ENCODE results near the gene PHOSPHO2. TPM values are rescaled to one million over a fixed set of nuclear protein-coding genes. Genes with fewer than 3 reads are reported as not detected.
A peak's percentile ranks its signal among the peaks of the same experiment; 100 is the strongest.

Gene PHOSPHO2, protein sequence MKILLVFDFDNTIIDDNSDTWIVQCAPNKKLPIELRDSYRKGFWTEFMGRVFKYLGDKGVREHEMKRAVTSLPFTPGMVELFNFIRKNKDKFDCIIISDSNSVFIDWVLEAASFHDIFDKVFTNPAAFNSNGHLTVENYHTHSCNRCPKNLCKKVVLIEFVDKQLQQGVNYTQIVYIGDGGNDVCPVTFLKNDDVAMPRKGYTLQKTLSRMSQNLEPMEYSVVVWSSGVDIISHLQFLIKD
- total RNA-seq (2012; rRNA removed) = 1.7 and 3.8 TPM in 2 replicates

DNA sequence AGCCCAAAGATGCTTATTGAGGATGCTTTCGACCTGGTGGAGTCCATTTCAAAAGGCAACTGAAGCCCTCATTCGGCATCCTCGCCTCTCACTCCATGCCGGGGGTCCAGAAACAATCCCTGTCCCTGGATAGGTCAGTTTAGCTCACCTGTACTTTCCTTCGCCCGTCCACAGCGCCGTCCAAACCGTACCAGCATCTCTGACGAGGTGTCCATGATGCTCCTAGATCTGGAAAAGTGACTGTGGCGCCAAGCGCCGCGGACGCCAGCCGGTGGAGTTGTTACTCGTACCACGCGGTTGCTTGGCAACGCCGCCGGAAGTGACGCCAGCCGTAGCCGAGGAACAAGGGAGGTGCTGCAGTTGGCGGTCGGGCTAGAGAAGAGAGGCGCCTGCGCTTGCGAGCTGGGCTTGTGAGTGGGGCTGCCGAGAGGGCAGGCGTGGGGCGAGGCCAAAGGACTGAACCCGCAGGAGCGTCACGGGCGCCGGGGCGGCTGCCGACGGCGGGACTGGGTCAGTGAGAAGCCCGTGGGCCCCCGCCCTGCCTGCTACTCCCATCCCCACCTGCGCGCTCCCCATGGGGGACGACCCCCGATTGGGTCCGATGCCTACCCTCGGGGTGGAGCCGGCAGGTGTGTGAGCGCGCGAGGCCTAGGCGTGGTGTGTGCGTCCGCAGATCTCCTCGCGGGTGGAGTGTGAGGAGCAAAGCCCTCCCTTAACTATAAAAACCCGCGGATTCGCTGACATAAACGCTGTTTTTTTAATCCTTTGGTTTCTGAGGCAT, at the start of gene PHOSPHO2, which contains the start of gene CFAP210:
Gene PHOSPHO2, plus strand, starts transcription at position 357 of the 781 bp plus-strand sequence. CDS start 6,503 bp downstream, outside the sequence.
Gene CFAP210, minus strand, starts transcription at position 293 of the 781 bp plus-strand sequence. Its CDS starts 78 bp downstream, at position 215.
- Histone ChIP-seq H3K4me2 (ENCODE audit: low read length) (peak within 1 kb of the TSS; percentile 85), H3K9ac (ENCODE audit: low read depth, low read length) (peak within 1 kb of the TSS; percentile 87), H3K27me3 (ENCODE audit: control insufficient read depth, insufficient read depth, low read length) (peaks cover 3% of the 10 kb centered on the region), H3K9me3 (replicated peaks; ENCODE audit: low read length) (no peaks in the 10 kb centered on the region), H3K36me3 (ENCODE audit: insufficient read depth, low read length) (no peaks in the 10 kb centered on the region), H3K4me3 (ENCODE audit: low read length) (peak within 1 kb of the TSS; percentile 71), H3K4me1 (ENCODE audit: control insufficient read depth, insufficient read depth, low read length) (no peaks in the 10 kb centered on the region)

DNA sequence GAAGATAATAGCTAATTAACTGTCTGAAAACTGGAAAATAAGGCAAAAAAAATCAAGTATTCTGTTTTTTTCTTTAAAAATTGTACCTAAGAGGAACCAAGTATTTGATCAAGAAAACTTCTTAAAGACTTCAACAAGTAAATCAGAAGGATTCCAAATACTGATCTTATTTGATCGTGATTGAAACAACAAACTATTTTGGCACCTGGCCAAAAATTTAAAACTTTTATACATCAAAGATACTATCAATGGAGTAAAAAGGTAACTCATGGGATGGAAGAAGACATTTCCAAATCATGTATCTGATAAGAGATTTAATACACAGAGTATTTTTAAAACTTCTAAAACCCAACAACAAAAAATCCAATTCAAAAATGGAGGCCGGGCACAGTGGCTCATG, 46.8 kb upstream of the PHOSPHO2 start:
- H3K9me3 ChIP-seq (replicated peaks; ENCODE audit: low read length) = no peaks in the 10 kb centered on the region
- no peak overlapping the region for H3K4me3 ChIP-seq (ENCODE audit: low read length)
- H3K4me2 ChIP-seq (ENCODE audit: low read length) = no peak overlapping the region
- H3K36me3 ChIP-seq (ENCODE audit: insufficient read depth, low read length) = no peaks in the 10 kb centered on the region
- H3K4me1 ChIP-seq (ENCODE audit: control insufficient read depth, insufficient read depth, low read length) = no peaks in the 10 kb centered on the region
- H3K27me3 ChIP-seq (ENCODE audit: control insufficient read depth, insufficient read depth, low read length) = no peaks in the 10 kb centered on the region
- no peak overlapping the region for H3K9ac ChIP-seq (ENCODE audit: low read depth, low read length)

DNA sequence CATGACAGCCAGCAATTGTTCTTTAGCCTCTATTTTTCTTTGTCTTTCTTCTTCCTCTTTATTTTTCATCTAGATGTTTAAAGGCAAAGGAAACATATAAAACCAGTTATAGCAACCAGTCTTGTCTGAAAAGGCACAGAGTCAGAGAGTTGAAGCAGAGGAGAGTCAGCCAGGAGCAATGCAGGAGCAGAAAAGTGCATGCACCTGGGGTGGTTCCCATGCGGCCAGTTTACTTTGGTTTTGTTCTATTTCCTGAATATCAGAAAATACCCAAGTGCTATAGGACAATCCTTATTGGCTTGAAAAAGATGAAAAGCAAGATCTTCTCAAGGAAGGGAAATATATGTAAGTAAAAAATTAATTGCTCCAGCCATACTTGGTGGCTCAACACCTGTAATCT, 45.0 kb upstream of the PHOSPHO2 start:
- Histone ChIP-seq H3K36me3 (ENCODE audit: insufficient read depth, low read length) (no peaks in the 10 kb centered on the region), H3K27me3 (ENCODE audit: control insufficient read depth, insufficient read depth, low read length) (no peaks in the 10 kb centered on the region)

DNA sequence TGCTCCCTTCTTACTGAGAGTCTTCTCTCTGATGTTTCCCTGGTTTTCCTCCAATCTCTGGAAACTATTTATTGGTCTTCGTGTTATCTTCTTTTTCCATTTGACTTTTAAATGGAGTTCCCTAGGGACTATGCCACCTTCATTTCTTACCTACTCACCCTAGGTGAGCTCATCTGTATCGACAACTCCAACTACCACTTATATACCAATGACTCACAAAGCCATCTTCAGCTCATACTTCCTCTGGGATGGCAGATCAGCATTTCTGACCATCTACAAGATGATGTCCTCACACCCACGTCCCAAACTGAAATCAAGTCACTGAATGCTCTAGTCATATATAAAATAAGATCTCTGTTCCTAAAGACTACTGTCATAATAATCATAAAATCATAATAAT, 40.6 kb upstream of the PHOSPHO2 start:
- Histone ChIP-seq H3K27me3 (ENCODE audit: control insufficient read depth, insufficient read depth, low read length) (no peaks in the 10 kb centered on the region), H3K9me3 (replicated peaks; ENCODE audit: low read length) (no peaks in the 10 kb centered on the region), H3K36me3 (ENCODE audit: insufficient read depth, low read length) (no peaks in the 10 kb centered on the region), H3K4me3 (ENCODE audit: low read length) (no peak overlapping the region), H3K4me2 (ENCODE audit: low read length) (no peak overlapping the region), H3K4me1 (ENCODE audit: control insufficient read depth, insufficient read depth, low read length) (no peaks in the 10 kb centered on the region), H3K9ac (ENCODE audit: low read depth, low read length) (no peak overlapping the region)

More for the DNA sequence above, 45.0 kb upstream of the PHOSPHO2 start:
- Histone ChIP-seq H3K9me3 (replicated peaks; ENCODE audit: low read length) (no peaks in the 10 kb centered on the region), H3K4me3 (ENCODE audit: low read length) (no peak overlapping the region), H3K4me2 (ENCODE audit: low read length) (no peak overlapping the region), H3K9ac (ENCODE audit: low read depth, low read length) (no peak overlapping the region), H3K4me1 (ENCODE audit: control insufficient read depth, insufficient read depth, low read length) (no peaks in the 10 kb centered on the region)

DNA sequence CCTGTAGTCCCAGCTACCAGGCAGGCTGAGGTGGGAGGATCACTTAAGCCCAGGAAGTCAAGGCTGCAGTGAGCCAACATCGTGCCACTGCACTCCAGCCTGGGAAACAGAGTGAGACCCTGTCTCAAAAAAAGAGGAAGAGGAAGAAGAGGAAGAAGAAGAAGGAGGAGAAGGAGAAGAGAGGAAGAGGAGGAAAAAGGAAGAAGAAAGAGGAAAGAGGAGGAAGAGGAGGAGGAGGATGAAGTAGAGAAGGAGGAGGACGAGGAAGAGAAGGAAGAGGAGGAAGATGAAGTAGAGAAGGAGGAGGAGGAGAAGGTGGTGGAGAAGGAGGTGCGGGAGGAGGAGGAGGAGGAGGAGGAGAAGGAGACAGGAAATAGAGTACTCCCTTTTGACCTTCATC, 38.1 kb upstream of the PHOSPHO2 start:
- Histone ChIP-seq H3K9ac (ENCODE audit: low read depth, low read length) (no peak overlapping the region), H3K4me3 (ENCODE audit: low read length) (no peak overlapping the region), H3K4me1 (ENCODE audit: control insufficient read depth, insufficient read depth, low read length) (no peaks in the 10 kb centered on the region), H3K9me3 (replicated peaks; ENCODE audit: low read length) (no peaks in the 10 kb centered on the region), H3K27me3 (ENCODE audit: control insufficient read depth, insufficient read depth, low read length) (no peaks in the 10 kb centered on the region), H3K36me3 (ENCODE audit: insufficient read depth, low read length) (no peaks in the 10 kb centered on the region), H3K4me2 (ENCODE audit: low read length) (no peak overlapping the region)

DNA sequence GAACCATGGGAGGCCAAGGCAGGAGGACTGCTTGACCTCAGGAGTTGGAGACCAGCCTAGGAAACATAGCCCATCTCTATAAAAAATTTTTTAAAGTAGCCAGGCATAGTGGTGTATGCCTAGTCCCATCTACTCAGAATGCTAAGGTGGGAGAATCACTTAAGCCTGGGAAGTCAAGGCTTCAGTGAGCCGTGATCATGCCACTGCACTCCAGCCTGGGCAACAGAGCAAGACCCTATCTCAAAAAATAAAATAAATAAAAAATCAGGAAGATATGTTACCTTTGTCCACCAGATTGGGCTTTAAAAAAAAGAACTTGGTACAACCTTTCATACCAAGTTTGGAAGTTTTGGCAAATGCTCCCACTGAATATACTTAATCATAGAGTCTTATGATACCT, 35.4 kb upstream of the PHOSPHO2 start:
- Histone ChIP-seq H3K9me3 (replicated peaks; ENCODE audit: low read length) (no peaks in the 10 kb centered on the region), H3K27me3 (ENCODE audit: control insufficient read depth, insufficient read depth, low read length) (no peaks in the 10 kb centered on the region), H3K9ac (ENCODE audit: low read depth, low read length) (no peak overlapping the region), H3K4me2 (ENCODE audit: low read length) (no peak overlapping the region), H3K4me3 (ENCODE audit: low read length) (no peak overlapping the region), H3K36me3 (ENCODE audit: insufficient read depth, low read length) (no peaks in the 10 kb centered on the region), H3K4me1 (ENCODE audit: control insufficient read depth, insufficient read depth, low read length) (no peaks in the 10 kb centered on the region)

DNA sequence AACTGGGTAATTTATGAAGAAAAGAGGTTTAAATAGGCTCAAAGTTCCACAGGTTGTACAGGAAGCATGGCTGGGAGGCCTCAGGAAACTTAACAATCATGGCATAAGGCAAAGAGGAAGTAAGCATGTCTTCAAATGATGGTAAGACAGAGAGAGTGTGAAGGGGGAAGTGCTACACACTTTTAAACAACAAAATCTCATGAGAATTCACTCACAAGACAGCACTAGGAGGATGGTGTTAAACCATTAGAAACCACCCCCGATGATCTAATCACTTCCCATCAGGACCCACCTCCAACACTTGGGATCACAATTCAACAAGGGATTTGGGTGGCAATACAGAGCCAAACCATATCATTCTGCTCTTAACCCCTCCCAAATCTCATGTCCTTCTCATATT, 34.9 kb upstream of the PHOSPHO2 start:
- Histone ChIP-seq H3K4me1 (ENCODE audit: control insufficient read depth, insufficient read depth, low read length) (no peaks in the 10 kb centered on the region), H3K9ac (ENCODE audit: low read depth, low read length) (no peak overlapping the region), H3K9me3 (replicated peaks; ENCODE audit: low read length) (no peaks in the 10 kb centered on the region)

DNA sequence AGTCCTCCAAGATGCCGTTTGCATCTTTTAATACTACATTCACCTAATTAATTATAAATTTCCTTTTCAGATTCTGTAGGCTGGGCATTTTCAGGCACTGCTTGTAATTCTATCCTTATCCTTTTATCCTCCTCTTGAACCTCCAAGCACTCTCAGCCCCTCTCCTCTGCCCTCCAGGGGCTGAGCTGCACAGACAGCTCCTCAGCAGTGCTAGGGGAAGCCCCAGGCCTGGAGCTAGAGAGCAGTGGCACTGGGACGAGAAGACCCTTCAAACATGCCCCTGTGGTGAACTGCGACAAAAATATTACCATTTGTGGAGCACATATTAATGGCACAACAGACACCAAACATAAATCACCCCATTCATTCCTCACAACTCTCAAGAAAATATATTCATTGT, 33.0 kb upstream of the PHOSPHO2 start:
- Histone ChIP-seq H3K36me3 (ENCODE audit: insufficient read depth, low read length) (no peaks in the 10 kb centered on the region), H3K4me2 (ENCODE audit: low read length) (no peak overlapping the region), H3K9ac (ENCODE audit: low read depth, low read length) (no peak overlapping the region), H3K4me3 (ENCODE audit: low read length) (no peak overlapping the region), H3K4me1 (ENCODE audit: control insufficient read depth, insufficient read depth, low read length) (no peaks in the 10 kb centered on the region), H3K27me3 (ENCODE audit: control insufficient read depth, insufficient read depth, low read length) (no peaks in the 10 kb centered on the region), H3K9me3 (replicated peaks; ENCODE audit: low read length) (no peaks in the 10 kb centered on the region)

More for the DNA sequence above, 34.9 kb upstream of the PHOSPHO2 start:
- Histone ChIP-seq H3K27me3 (ENCODE audit: control insufficient read depth, insufficient read depth, low read length) (no peaks in the 10 kb centered on the region), H3K4me3 (ENCODE audit: low read length) (no peak overlapping the region), H3K36me3 (ENCODE audit: insufficient read depth, low read length) (no peaks in the 10 kb centered on the region), H3K4me2 (ENCODE audit: low read length) (no peak overlapping the region)

DNA sequence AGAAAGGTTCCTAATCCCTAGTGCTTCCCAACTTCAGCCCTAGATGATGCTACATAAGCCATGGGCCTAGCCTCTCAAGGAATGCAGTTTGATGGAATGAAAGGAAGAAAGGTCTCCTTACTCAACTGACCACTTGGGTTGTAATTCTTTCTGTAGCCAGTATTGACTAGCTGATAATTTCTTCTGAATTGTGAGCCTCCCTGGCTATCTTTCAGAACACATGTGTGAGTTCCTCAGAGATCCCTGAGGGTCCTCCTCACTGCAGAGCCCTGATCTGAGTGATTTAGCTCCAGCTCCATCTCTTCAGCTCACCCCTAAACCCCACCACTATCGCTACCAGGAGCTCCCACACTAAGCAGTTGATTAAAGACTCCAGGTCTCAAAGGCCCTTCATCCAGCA, 31.5 kb upstream of the PHOSPHO2 start:
- no peak overlapping the region for H3K9ac ChIP-seq (ENCODE audit: low read depth, low read length)
- H3K9me3 ChIP-seq (replicated peaks; ENCODE audit: low read length) = no peaks in the 10 kb centered on the region
- H3K4me1 ChIP-seq (ENCODE audit: control insufficient read depth, insufficient read depth, low read length) = no peaks in the 10 kb centered on the region
- H3K4me3 ChIP-seq (ENCODE audit: low read length) = no peak overlapping the region
- H3K27me3 ChIP-seq (ENCODE audit: control insufficient read depth, insufficient read depth, low read length) = no peaks in the 10 kb centered on the region
- no peak overlapping the region for H3K4me2 ChIP-seq (ENCODE audit: low read length)
- H3K36me3 ChIP-seq (ENCODE audit: insufficient read depth, low read length) = no peaks in the 10 kb centered on the region

DNA sequence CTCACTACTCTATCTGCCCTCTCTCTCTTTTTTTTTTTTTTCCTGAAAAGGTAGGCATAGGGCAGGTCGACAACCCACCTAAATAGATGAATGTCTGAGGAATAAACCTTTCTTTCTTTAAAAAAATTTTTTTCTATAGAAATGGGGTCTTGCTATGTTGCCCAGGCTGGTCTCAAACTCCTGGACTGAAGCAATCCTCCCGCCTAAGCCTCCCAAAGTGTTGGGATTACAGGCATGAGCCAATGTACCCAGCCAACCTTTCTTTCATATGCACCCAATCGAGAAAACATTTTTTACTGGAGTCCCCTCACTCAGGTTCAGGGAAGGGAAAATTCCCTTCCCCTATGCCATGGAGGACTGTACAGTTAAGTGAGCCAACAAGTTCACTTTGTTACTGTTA, 31.0 kb upstream of the PHOSPHO2 start:
- H3K27me3 ChIP-seq (ENCODE audit: control insufficient read depth, insufficient read depth, low read length) = no peaks in the 10 kb centered on the region
- H3K4me1 ChIP-seq (ENCODE audit: control insufficient read depth, insufficient read depth, low read length) = no peaks in the 10 kb centered on the region
- H3K9me3 ChIP-seq (replicated peaks; ENCODE audit: low read length) = no peaks in the 10 kb centered on the region
- H3K4me2 ChIP-seq (ENCODE audit: low read length) = no peak overlapping the region
- H3K9ac ChIP-seq (ENCODE audit: low read depth, low read length) = no peak overlapping the region
- no peaks in the 10 kb centered on the region for H3K36me3 ChIP-seq (ENCODE audit: insufficient read depth, low read length)
- H3K4me3 ChIP-seq (ENCODE audit: low read length) = no peak overlapping the region

DNA sequence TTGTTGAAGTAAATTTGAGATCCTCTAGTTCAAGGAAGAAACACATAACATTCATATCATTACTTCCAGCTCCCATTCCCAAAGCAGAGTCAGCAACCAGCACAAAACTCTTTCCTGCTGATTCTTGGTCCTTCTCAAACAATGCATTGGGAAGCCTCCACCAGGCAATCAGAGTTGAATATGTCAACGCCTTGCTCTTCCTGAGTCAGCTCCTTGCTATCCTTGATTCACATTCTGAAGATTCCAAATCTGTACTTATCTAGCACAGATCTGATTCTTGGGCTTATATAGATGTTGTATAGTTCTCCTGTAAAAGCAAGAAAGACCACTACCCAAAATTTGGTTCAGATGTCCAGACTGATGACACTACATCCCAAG, 29.7 kb upstream of the PHOSPHO2 start:
- Histone ChIP-seq H3K9ac (ENCODE audit: low read depth, low read length) (no peak overlapping the region), H3K4me3 (ENCODE audit: low read length) (no peak overlapping the region), H3K4me2 (ENCODE audit: low read length) (no peak overlapping the region), H3K36me3 (ENCODE audit: insufficient read depth, low read length) (no peaks in the 10 kb centered on the region), H3K4me1 (ENCODE audit: control insufficient read depth, insufficient read depth, low read length) (no peaks in the 10 kb centered on the region), H3K9me3 (replicated peaks; ENCODE audit: low read length) (no peaks in the 10 kb centered on the region), H3K27me3 (ENCODE audit: control insufficient read depth, insufficient read depth, low read length) (no peaks in the 10 kb centered on the region)
